Stimulated activated CD4-positive, alpha-beta T cell treated with anti-CD3 and anti-CD28 coated beads, Interleukin-1b, Interleukin-23, amount 100 ng/mL, for 1 hour (primary cell): Measurements from ENCODE around the gene TIMP3.

Experiments used
- DNase-seq, 2 donors: peaks; one replicate each; pipeline ENCODE4 v3.0.0-alpha.2; 2020; ENCODE audit warnings: low read depth in 2 of 2

Gene TIMP3

GRCh38 chr22:32829451-32829851 lies 27.9 kb downstream of the TIMP3 start:
- DNase-seq: no peak

- DNase-seq: no peak
Observed at GRCh38 chr22:32830473-32830872, 29.0 kb downstream of the TIMP3 start.

DNA sequence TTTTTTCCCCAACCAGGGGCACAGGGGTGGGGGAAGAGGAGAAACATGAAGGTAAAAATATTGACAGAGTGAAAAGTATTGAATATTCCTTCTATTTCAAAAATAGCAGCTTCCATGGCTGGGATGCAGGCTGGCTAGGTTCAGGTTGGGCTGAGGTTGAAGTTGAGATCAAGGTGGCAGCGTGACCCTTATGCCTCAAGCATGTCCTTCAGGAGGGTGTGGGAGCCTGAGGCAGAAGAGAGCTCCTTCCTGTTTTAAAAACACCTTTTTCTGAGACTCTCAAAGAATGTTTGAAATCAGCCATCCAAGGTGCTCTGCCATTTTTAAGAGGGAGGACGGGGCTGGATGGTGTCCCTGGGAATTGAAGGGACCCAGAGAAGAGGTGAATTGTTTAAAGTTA lies 29.5 kb downstream of the TIMP3 start:
- DNase-seq: no peak

GRCh38 chr22:32831584-32831983 lies 30.1 kb downstream of the TIMP3 start:
- no peak for DNase-seq

GRCh38 chr22:32832174-32832573 lies 30.7 kb downstream of the TIMP3 start:
- DNase-seq: no peak

- no peak for DNase-seq
Observed at GRCh38 chr22:32836280-32837123, 35.0 kb downstream of the TIMP3 start.

DNA sequence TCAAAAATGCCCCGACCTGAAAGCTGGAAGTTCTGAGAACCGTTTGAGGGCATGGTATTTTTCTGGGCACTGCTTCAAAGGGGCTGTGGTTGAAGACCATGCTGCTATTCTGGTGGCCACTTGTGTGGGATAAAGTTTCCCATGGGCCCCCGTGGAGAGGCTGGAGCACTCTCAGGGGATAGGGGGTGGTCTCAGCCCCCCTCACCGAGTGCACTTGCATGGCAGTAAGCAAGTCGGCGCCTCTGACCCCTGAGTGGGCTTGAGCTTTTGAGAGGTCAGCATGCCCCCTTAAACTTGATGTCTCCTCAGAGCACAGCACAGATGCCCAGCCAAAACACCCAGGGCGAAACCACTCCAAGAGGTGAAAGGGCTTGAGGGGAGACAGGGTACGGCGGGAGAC lies 35.6 kb downstream of the TIMP3 start:
- DNase-seq: no peak

DNA sequence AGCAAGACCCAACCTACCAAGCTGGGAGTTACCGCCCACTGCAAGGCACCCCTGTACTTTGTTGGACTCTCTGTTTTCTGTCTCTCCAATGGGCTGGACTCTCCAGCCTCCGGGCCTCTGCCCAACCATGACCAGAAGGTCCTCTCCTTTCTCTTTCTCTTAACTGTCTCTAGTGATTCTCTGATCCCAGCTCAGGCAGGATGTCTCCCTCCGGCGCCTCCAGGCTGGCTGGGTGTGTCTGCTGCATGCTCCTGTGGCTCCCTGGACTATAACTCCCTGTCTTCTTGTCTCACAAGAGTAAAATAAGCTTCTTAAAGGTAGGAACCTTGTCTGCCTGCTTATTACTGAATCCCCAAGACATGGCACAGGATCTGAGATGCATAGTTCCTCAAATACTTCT lies 36.3 kb downstream of the TIMP3 start:
- no peak for DNase-seq

GRCh38 chr22:32839831-32840584 lies 38.5 kb downstream of the TIMP3 start:
- no peak for DNase-seq

DNA sequence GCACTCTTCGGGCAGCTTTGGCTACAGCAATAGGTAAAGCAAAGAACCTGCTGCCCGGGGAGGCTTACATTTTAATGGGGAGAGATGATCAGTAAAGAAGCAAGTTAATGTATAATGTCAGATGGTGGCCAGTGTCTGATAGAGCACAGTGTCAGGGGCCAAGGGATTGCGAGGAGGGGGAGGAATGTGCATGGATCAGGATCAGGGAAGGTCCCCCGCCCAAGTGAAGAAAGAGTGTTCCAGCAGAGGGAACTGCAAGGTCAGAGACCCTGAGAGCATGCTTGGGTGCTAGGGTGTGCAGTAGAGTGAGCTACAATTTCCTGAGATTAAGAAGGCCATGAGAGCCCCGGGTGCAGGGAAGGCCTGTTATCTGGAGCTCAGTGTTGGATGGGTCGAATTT lies 39.7 kb downstream of the TIMP3 start:
- no peak for DNase-seq

DNA sequence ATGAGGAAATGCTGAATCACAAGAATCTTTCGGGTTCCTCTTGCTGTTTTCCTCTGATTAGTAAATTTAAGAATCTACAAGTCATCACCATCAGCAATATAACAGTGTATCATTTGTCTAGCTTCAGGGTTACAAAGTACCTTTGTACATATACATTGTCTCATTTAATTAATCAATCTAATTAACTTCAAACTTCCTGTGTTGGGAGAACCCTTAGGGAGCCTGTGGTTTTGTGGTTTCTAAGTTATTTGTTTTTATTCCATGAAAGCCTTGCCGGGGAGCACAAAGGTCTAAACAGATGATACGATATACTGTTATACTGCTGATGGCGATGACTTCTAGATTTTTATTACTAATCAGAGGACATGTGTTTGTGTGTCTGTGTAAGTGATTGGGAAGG lies 41.0 kb downstream of the TIMP3 start:
- no peak for DNase-seq

GRCh38 chr22:32843300-32843699 lies 41.8 kb downstream of the TIMP3 start:
- DNase-seq: no peak

- no peak for DNase-seq
Observed at GRCh38 chr22:32844251-32844650, 42.7 kb downstream of the TIMP3 start.

- no peak for DNase-seq
Observed at GRCh38 chr22:32846780-32847491, 45.4 kb downstream of the TIMP3 start.

- DNase-seq: no peak
Observed at GRCh38 chr22:32848226-32848625, 46.7 kb downstream of the TIMP3 start.

- DNase-seq: no peak
Observed at GRCh38 chr22:32849501-32849900, 48.0 kb downstream of the TIMP3 start.

GRCh38 chr22:32850157-32850556 lies 48.7 kb downstream of the TIMP3 start:
- DNase-seq: no peak

DNA sequence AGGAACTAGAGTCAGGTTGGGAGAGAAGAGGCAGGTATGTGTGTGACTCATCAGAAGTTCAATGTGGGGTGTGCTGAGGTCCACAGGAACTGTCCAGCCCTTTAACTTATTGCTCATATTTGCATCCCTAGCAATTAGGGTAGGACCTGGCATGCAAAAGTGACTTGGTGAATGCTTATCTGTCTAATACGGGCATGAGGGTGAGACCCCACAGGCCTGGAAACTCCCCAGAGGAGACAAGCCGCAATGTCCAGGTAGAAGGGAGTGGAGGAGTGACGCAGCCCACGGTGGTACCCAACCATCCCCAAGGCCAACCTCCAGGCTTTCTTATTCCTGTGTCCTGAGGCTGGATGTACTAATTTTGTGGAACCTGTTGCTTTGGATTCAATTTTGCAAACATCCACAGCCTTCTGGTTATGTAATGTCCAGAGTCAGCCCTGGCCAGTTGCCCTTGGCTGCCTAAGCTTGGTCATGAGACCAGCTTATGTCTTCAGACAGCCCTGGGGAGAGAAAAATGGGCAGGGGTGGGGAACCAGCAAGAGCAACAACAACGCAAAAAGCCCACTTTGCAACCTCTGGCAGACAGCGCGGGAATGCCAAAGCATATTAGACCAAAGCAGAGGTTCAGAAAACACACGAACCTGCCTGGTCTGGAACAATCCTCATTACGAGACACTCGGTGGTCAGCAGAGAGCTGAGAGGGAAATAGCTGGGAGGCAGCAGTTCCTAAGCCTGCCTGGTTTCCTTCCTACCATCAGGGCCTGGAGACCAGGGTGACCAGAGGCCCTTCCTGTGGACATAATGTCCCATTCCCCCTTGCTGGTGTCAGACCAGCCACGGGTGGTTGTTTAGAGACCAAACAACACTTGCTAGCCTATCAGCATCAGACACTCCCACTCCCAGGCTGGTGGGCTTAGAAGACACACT lies 49.3 kb downstream of the TIMP3 start:
- DNase-seq: no peak

DNA sequence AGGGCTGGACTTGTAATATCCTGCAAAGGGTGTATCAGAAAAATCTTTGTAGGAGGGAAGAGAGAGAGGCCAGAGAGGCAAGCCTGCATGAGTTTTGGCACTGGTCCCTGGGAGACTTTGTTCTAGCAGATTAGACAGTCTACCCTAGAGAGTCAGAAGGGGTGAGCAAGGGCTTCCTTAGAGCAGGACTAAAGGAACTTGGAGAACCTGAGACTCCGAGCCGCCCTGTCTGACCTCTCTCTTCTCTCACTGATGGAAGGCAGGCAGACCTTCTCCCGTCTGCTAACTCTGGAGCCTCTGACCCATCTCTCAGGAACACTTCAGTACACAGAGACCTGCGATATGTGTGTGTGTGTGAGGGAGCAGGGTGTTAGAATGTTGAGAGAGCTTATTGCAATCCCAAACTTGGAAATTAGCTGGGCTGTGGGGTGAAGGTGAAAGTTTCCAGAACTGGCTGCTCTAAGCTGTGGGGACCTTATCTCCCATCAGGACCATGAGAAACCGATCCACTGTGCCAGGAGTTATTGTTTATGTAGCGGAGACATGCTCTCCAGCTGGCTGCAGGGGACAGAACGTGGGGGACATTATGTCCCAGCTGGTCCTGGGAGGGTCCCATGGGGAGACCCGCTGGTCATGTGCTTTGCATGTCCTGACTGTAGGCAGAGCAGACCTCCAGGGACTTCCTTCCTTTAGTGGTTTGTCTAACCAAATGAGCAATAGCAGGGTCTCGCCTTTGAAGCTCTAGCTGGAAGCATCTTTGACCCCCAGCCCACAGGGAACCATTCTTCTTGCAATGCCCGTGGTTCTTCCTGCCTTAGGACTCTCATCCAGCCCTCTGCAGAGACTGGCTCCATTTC lies 51.1 kb downstream of the TIMP3 start:
- DNase-seq: no peak

DNA sequence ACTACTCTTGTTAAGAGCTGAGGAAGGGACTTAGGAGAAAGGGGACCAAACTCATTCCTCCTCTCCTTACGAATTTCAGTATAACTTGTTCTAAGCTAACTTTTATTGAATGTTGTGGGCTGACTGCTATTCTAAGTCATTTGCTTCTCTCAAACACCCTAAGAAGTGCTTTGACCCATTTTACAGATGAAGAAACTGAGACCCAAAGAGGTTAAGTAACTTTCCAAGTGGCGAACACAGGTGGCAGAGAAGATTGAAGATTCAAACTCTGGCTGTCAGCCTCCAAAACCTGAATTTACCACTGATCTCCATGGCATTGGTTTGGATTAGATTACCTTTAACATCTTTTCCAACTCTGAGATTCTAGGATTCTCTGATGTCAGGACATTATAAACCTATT lies 52.2 kb downstream of the TIMP3 start:
- DNase-seq: no peak
